Smooth muscle cell (in vitro differentiated cells): ENCODE data around the gene ACSL6. TPM values are rescaled to one million over a fixed set of nuclear protein-coding genes. Genes with fewer than 3 reads are reported as not detected.
A peak's percentile ranks its signal among the peaks of the same experiment; 100 is the strongest.

Experiments used
- DNase-seq: peaks from one replicate; lab custom pipeline; 2025; ENCODE audit not compliant: unreplicated experiment; lab: John Stamatoyannopoulos, UW
- H2AFZ ChIP-seq: fragments of 200-600 bp; sonication (generic); 2 replicates; pipeline ENCODE4 v1.6.0; 2016; ENCODE audit warnings: antibody characterized with exemption, low read depth, mild to moderate bottlenecking
- H3F3A ChIP-seq: fragments of 200-600 bp; sonication (generic); 2 replicates; pipeline ENCODE4 v1.6.0; 2017; ENCODE audit warnings: antibody characterized with exemption, low read depth
- H3K27ac ChIP-seq: fragments of 200-600 bp; sonication (generic); 2 replicates; pipeline ENCODE4 v1.5.1; 2016; ENCODE audit warnings: low read depth, mild to moderate bottlenecking
- H3K27me3 ChIP-seq: fragments of 200-600 bp; sonication (generic); 2 replicates; pipeline ENCODE4 v1.6.1; 2016; ENCODE audit warnings: low read depth, mild to moderate bottlenecking
- H3K36me3 ChIP-seq: fragments of 200-600 bp; sonication (generic); 2 replicates; pipeline ENCODE4 v1.5.1; 2016; ENCODE audit warnings: low read depth
- H3K4me1 ChIP-seq: fragments of 200-600 bp; sonication (generic); 2 replicates; pipeline ENCODE4 v1.5.1; 2016; ENCODE audit warnings: low read depth
- H3K4me2 ChIP-seq: fragments of 200-600 bp; sonication (generic); 2 replicates; pipeline ENCODE4 v1.6.0; 2016; ENCODE audit warnings: mild to moderate bottlenecking
- H3K4me3 ChIP-seq: fragments of 200-600 bp; sonication (generic); 2 replicates; pipeline ENCODE4 v1.5.1; 2016; ENCODE audit warnings: mild to moderate bottlenecking
- H3K79me2 ChIP-seq: fragments of 200-600 bp; sonication (generic); 2 replicates; pipeline ENCODE4 v1.6.0; 2016; ENCODE audit warnings: low read depth, mild to moderate bottlenecking
- H3K9ac ChIP-seq: fragments of 200-600 bp; sonication (generic); 2 replicates; pipeline ENCODE4 v1.6.0; 2016; ENCODE audit warnings: low read depth
- H3K9me3 ChIP-seq: fragments of 200-600 bp; sonication (generic); replicated peaks from 2 replicates; pipeline ENCODE4 v1.5.1; 2016; ENCODE audit warnings: low read depth
- H4K20me1 ChIP-seq: fragments of 200-600 bp; sonication (generic); 2 replicates; pipeline ENCODE4 v1.6.0; 2016; ENCODE audit warnings: low read depth
- CTCF ChIP-seq: fragments of 200-600 bp; sonication (generic); IDR thresholded peaks from 2 replicates; pipeline ENCODE4 v1.5.1; 2017; ENCODE audit warnings: borderline replicate concordance, mild to moderate bottlenecking, antibody characterized with exemption; ENCODE audit not compliant: insufficient read depth, poor library complexity, severe bottlenecking
- WGBS: methylation state at CpG from one replicate; pipeline ENCODE4 v1.1.7; 2016; ENCODE audit warnings: low lambda C conversion rate; 5-methylcytosine and 5-hydroxymethylcytosine counted together
- polyA plus RNA-seq: library from polyadenylated mRNA; unstranded; fragments of >200 nt; fragmentation: Nextera tagmentation; extraction: Ambion mirVana; gene quantifications from 2 replicates; pipeline ENCODE4 v1.2.1, GENCODE V29; 2016
- total RNA-seq: library from RNA; depleted of rRNA; stranded (reverse); fragments of >200 nt; gene quantifications from 2 replicates; pipeline ENCODE4 v1.2.3, GENCODE V29; 2014

The ACSL6 gene
- total RNA-seq: not detected in 2 replicates
- not detected in 2 replicates for polyA plus RNA-seq

GRCh38 chr5:132011622-132012343 is at the start of gene ACSL6:
Gene ACSL6 (minus strand): TSS chr5:132011658. CDS start chr5:132011553, 105 bp downstream.
- no peak for TF ChIP-seq CTCF
- Histone ChIP-seq H3F3A (no peaks in the 10 kb centered on the region), H2AFZ (no peak within 1 kb of the TSS), H3K9ac (no peak within 1 kb of the TSS), H4K20me1 (no peaks in the 10 kb centered on the region), H3K4me3 (peak within 1 kb of the TSS; percentile 50), H3K27me3 (peaks cover 52% of the 10 kb centered on the region), H3K9me3 (no peaks in the 10 kb centered on the region), H3K79me2 (no peaks in the 10 kb centered on the region), H3K27ac (no peak within 1 kb of the TSS), H3K4me1 (no peaks in the 10 kb centered on the region), H3K36me3 (no peaks in the 10 kb centered on the region), H3K4me2 (peak within 1 kb of the TSS; percentile 88)
- DNase-seq: no peak
- 6% methylated on average over 55 of the region's 63 CpGs for WGBS

- Histone ChIP-seq H3K36me3 (no peaks in the 10 kb centered on the region), H3K9ac (no peak within 1 kb of the TSS), H2AFZ (no peak within 1 kb of the TSS), H3K27ac (no peak within 1 kb of the TSS), H3K79me2 (no peaks in the 10 kb centered on the region), H3K4me1 (no peaks in the 10 kb centered on the region), H3F3A (no peaks in the 10 kb centered on the region), H3K4me2 (no peak within 1 kb of the TSS), H3K4me3 (no peak within 1 kb of the TSS), H3K9me3 (no peaks in the 10 kb centered on the region), H4K20me1 (no peaks in the 10 kb centered on the region), H3K27me3 (no peaks in the 10 kb centered on the region)
- no peak for DNase-seq
- no peak for TF ChIP-seq CTCF
- 90% methylated on average over 16 of the region's 16 CpGs for WGBS
Measured at GRCh38 chr5:132060501-132061161, 49.2 kb upstream of the ACSL6 start, which contains the start of gene IL3. Gene IL3 (plus strand): TSS chr5:132060655. CDS start chr5:132060707, 52 bp downstream.

- no peaks in the 10 kb centered on the region for H3F3A ChIP-seq
- no peak overlapping the region for H3K9ac ChIP-seq
- no peaks in the 10 kb centered on the region for H3K9me3 ChIP-seq
- H3K4me1 ChIP-seq: no peaks in the 10 kb centered on the region
- H3K27me3 ChIP-seq: no peaks in the 10 kb centered on the region
- TF ChIP-seq CTCF: no peak
- H3K36me3 ChIP-seq: no peaks in the 10 kb centered on the region
- no peak for DNase-seq
- H2AFZ ChIP-seq: no peak overlapping the region
- WGBS: 92% methylated on average over 13 of the region's 13 CpGs
- H3K79me2 ChIP-seq: no peaks in the 10 kb centered on the region
- no peak overlapping the region for H3K27ac ChIP-seq
- no peak overlapping the region for H3K4me2 ChIP-seq
- H4K20me1 ChIP-seq: no peaks in the 10 kb centered on the region
- no peak overlapping the region for H3K4me3 ChIP-seq
Measured at GRCh38 chr5:132059696-132060500, 48.4 kb upstream of the ACSL6 start.
